Panc1 (cell line): ENCODE measurements around the gene KIF1C. TPM values are rescaled to one million over a fixed set of nuclear protein-coding genes. Genes with fewer than 3 reads are reported as not detected.
"Not testable (repeated sequence)": the region's sequence is repeated elsewhere in the genome, so short reads cannot be mapped to it uniquely, and the experiment has no call there.

Experiments
- ATAC-seq: fragments of 200-7000 bp; cut with Tn5 transposase; 2 replicates; pipeline ENCODE4 v1.9.1; 2020; ENCODE audit warnings: mild to moderate bottlenecking, moderate library complexity
- BruUV-seq: library from RNA; stranded (reverse); fragments of 400-500 nt; replicated peaks from 2 replicates; lab custom pipeline; 2021; lab: Mats Ljungman, UMichigan
- CTCF ChIA-PET: fragments of 300-600 bp; sonication (Branson Sonifier 250); formaldehyde crosslinking; loops from one replicate; lab custom pipeline; 2022; ENCODE audit warnings: antibody characterized with exemption; lab: Charles Lee
- POLR2A ChIA-PET: fragments of 300-600 bp; sonication (Branson Sonifier 250); formaldehyde crosslinking; loops from one replicate; lab custom pipeline; 2022; ENCODE audit warnings: antibody characterized with exemption; lab: Charles Lee
- DNase-seq: peaks from one replicate; pipeline ENCODE4 v3.0.0-alpha.2; 2010; ENCODE audit warnings: low read depth, low spot score
- H3K27ac ChIP-seq: 2 replicates; pipeline ENCODE4 v1.5.1; 2011; ENCODE audit warnings: mild to moderate bottlenecking, low read length, inconsistent platforms
- H3K27me3 ChIP-seq: fragments of 200-500 bp; sonication (Bioruptor generic); 2 replicates; pipeline ENCODE4 v1.6.0; 2014; ENCODE audit warnings: low read length, inconsistent platforms; ENCODE audit not compliant: control insufficient read depth, insufficient read depth
- H3K36me3 ChIP-seq: fragments of 200-500 bp; sonication (Bioruptor generic); 2 replicates; pipeline ENCODE4 v1.5.1; 2014; ENCODE audit warnings: inconsistent platforms, mild to moderate bottlenecking, low read length, moderate library complexity; ENCODE audit not compliant: control insufficient read depth, insufficient read depth
- H3K4me1 ChIP-seq: 2 replicates; pipeline ENCODE4 v1.5.1; 2011; ENCODE audit warnings: inconsistent platforms, mild to moderate bottlenecking, low read length, moderate library complexity; ENCODE audit not compliant: control insufficient read depth, insufficient read depth
- H3K4me3 ChIP-seq, 2 experiments: 2 replicates each; pipeline ENCODE4 v1.5.1; 2011 to 2012; ENCODE audit warnings: low read depth in 2 of 2, low read length in 2 of 2, mild to moderate bottlenecking in 2 of 2, inconsistent platforms in 1 of 2, moderate library complexity in 1 of 2
- H3K9me3 ChIP-seq: fragments of 200-500 bp; sonication (Bioruptor generic); 2 replicates; pipeline ENCODE4 v1.5.1; 2014; ENCODE audit warnings: low read depth, mild to moderate bottlenecking, inconsistent platforms, low read length, moderate library complexity; ENCODE audit not compliant: control insufficient read depth, insufficient read depth
- POLR2AphosphoS5 ChIP-seq: IDR thresholded peaks from 2 replicates; pipeline ENCODE4 v1.6.1; 2012; ENCODE audit warnings: mild to moderate bottlenecking, low read depth, low read length, moderate library complexity
- SIN3A ChIP-seq: IDR thresholded peaks from 2 replicates; pipeline ENCODE4 v1.6.1; 2012; ENCODE audit warnings: low read depth, mild to moderate bottlenecking, low read length, moderate library complexity, borderline replicate concordance; ENCODE audit not compliant: insufficient read depth
- TCF7L2 ChIP-seq: IDR thresholded peaks from 2 replicates; pipeline ENCODE4 v1.6.1; 2011; ENCODE audit warnings: mild to moderate bottlenecking, low read depth, low read length, inconsistent platforms
- in situ Hi-C: cut with HindIII; loops from 2 replicates; pipeline ENCODE4 v1.10.0; 2016; ENCODE audit warnings: low sequenced_read_pairs, low pct_unique_long_range_greater_than_20kb
- intact Hi-C: fragments of 100-400 bp; cut with micrococcal nuclease; formaldehyde crosslinking; loops from one replicate; pipeline ENCODE4 v1.10.0; 2022; ENCODE audit not compliant: unreplicated experiment
- total RNA-seq: library from RNA; stranded (reverse); gene quantifications from one replicate; pipeline ENCODE4 v1.2.1, GENCODE V29; 2021; ENCODE audit not compliant: unreplicated experiment
- TF ChIP-seq, protein P1 (sequence below): fragments of 450-650 bp; IDR thresholded peaks from 2 replicates; pipeline ENCODE4 v1.5.1; 2017; ENCODE audit warnings: mild to moderate bottlenecking
- TF ChIP-seq, protein P2 (sequence below), 2 experiments: IDR thresholded peaks; 2 replicates each; pipeline ENCODE4 v1.6.1; 2011 to 2012; ENCODE audit warnings: low read depth in 2 of 2, control low read depth in 1 of 2, low read length in 1 of 2, mild to moderate bottlenecking in 1 of 2, moderate library complexity in 1 of 2; ENCODE audit not compliant: insufficient read depth in 1 of 2

Gene KIF1C
- total RNA-seq, 1 experiment from 2014 or later = 117 TPM

DNA sequence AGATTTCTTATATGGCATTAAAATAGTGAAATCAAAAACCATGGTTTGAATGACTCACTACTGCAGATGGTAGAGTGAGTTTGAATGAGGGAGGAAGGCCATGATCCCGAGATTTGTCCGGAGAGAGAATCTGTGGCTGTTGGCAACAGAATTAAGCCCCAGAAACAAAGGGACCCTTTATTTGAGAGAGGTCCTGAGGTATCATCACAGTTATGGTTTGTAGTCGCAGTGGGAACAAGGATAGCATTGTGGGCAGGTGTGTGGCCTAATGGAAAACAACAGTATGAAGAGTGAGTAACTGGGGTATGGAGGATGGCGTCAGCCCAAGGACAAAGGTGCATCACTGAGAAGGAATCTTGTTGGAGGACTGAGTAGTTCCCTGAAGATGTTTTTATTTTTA lies 72.0 kb downstream of the KIF1C start:
- CTCF ChIA-PET = no interaction called here

DNA sequence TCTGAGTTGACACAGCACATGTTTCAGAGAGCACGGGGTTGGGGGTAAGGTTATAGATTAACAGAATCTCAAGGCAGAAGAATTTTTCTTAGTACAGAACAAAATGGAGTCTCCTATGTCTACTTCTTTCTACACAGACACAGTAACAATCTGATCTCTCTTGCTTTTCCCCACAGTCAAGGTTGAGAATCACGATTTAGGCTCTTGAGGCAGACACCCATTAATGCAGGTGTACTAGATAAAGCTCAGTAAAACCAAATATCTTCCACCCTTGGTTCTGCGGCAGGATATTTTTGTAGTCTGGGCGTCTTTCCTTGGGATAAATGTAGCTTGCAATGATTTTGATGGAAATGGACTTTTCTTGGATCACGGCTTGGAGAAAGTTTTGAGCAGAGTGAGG lies 77.7 kb downstream of the KIF1C start:
- CTCF ChIA-PET = not testable (repeated sequence)

More for the DNA sequence above, 72.0 kb downstream of the KIF1C start:
- Histone ChIP-seq H3K9me3 (no peaks in the 10 kb centered on the region), H3K4me3 (no peak overlapping the region), H3K27me3 (no peaks in the 10 kb centered on the region), H3K4me1 (no peaks in the 10 kb centered on the region), H3K36me3 (no peaks in the 10 kb centered on the region), H3K27ac (no peak overlapping the region)
- intact Hi-C loops = no loop called here
- TF ChIP-seq TCF7L2 (no peak), SIN3A (no peak), POLR2AphosphoS5 (no peak)
- TF ChIP-seq, protein P1, sequence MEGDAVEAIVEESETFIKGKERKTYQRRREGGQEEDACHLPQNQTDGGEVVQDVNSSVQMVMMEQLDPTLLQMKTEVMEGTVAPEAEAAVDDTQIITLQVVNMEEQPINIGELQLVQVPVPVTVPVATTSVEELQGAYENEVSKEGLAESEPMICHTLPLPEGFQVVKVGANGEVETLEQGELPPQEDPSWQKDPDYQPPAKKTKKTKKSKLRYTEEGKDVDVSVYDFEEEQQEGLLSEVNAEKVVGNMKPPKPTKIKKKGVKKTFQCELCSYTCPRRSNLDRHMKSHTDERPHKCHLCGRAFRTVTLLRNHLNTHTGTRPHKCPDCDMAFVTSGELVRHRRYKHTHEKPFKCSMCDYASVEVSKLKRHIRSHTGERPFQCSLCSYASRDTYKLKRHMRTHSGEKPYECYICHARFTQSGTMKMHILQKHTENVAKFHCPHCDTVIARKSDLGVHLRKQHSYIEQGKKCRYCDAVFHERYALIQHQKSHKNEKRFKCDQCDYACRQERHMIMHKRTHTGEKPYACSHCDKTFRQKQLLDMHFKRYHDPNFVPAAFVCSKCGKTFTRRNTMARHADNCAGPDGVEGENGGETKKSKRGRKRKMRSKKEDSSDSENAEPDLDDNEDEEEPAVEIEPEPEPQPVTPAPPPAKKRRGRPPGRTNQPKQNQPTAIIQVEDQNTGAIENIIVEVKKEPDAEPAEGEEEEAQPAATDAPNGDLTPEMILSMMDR = no peak
- DNase-seq (no peak), ATAC-seq (no peak)
- BruUV-seq = no TSS peak
- in situ Hi-C loops = no loop called here
- POLR2A ChIA-PET = no interaction called here

DNA sequence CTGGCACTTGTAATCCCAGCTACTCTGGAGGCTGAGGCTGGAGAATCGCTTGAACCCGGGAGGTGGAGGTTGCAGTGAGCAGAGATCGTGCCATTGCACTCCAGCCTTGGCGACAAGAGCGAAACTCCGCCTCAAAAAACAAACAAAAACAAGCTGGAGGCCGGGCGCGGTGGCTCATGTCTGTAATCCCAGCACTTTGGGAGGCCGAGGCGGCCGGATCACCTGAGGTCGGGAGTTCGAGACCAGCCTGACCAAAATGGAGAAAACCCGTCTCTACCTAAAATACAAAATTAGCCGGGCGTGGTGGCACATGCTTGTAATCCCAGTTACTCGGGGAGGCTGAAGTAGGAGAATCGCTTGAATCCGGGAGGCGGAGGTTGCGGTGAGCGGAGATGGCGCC lies 79.5 kb downstream of the KIF1C start:
- ATAC-seq, H3K27ac ChIP-seq, in situ Hi-C loops, H3K4me1 ChIP-seq, H3K27me3 ChIP-seq, BruUV-seq, DNase-seq, H3K4me3 ChIP-seq, CTCF ChIA-PET, intact Hi-C loops, H3K36me3 ChIP-seq, POLR2A ChIA-PET, H3K9me3 ChIP-seq: not testable (repeated sequence)

More for the DNA sequence above, 77.7 kb downstream of the KIF1C start:
- H3K36me3 ChIP-seq, BruUV-seq, in situ Hi-C loops, ATAC-seq, H3K27me3 ChIP-seq, H3K9me3 ChIP-seq, DNase-seq, POLR2A ChIA-PET, H3K27ac ChIP-seq, H3K4me3 ChIP-seq, intact Hi-C loops, H3K4me1 ChIP-seq: not testable (repeated sequence)

DNA sequence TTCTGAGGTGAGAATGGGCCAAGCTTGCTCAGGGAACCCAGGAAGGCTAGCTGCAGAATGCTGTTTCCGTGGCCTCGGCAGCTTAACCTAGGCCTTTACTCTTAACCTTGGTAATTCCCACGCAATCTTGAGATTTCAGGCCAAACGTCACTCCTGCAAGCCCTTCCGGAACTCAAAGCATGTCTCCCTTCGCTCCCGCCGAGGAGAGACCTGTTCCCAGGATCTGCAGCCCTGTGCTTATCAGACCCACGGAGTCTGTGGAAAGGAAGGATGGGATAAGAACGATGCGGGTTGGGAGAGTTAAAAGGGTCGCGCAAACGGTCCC lies 80.0 kb downstream of the KIF1C start:
- Histone ChIP-seq H3K4me1 (no peaks in the 10 kb centered on the region), H3K27me3 (no peaks in the 10 kb centered on the region), H3K36me3 (no peaks in the 10 kb centered on the region), H3K4me3 (peak overlapping the region in 1 of 2 experiments; percentile 31; a peak in 1 of 4 replicates), H3K9me3 (0 out of 2 replicates have a peak, but pooled peaks cover 3% of the 10 kb centered on the region), H3K27ac (no peak overlapping the region)
- DNase-seq (no peak), ATAC-seq (no peak)
- ChIA-PET POLR2A (no interaction called here), CTCF (no interaction called here)
- TF ChIP-seq, protein P2, sequence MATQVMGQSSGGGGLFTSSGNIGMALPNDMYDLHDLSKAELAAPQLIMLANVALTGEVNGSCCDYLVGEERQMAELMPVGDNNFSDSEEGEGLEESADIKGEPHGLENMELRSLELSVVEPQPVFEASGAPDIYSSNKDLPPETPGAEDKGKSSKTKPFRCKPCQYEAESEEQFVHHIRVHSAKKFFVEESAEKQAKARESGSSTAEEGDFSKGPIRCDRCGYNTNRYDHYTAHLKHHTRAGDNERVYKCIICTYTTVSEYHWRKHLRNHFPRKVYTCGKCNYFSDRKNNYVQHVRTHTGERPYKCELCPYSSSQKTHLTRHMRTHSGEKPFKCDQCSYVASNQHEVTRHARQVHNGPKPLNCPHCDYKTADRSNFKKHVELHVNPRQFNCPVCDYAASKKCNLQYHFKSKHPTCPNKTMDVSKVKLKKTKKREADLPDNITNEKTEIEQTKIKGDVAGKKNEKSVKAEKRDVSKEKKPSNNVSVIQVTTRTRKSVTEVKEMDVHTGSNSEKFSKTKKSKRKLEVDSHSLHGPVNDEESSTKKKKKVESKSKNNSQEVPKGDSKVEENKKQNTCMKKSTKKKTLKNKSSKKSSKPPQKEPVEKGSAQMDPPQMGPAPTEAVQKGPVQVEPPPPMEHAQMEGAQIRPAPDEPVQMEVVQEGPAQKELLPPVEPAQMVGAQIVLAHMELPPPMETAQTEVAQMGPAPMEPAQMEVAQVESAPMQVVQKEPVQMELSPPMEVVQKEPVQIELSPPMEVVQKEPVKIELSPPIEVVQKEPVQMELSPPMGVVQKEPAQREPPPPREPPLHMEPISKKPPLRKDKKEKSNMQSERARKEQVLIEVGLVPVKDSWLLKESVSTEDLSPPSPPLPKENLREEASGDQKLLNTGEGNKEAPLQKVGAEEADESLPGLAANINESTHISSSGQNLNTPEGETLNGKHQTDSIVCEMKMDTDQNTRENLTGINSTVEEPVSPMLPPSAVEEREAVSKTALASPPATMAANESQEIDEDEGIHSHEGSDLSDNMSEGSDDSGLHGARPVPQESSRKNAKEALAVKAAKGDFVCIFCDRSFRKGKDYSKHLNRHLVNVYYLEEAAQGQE (IDR thresholded peaks at IDR 0.05; ENCODE audit: insufficient read depth in 1 of 2, low read depth in 2 of 2, low read length in 1 of 2) = no peak
- TF ChIP-seq, protein P1 = no peak
- TF ChIP-seq TCF7L2 (no peak), POLR2AphosphoS5 (no peak), SIN3A (no peak)
- no TSS peak for BruUV-seq
- in situ Hi-C loops (no loop called here), intact Hi-C loops (no loop called here)
